Stimulated activated CD4-positive, alpha-beta T cell treated with anti-CD3 and anti-CD28 coated beads, Interleukin-12 subunit alpha, Interleukin-12 subunit beta, amount 100 ng/mL, for 48 hours (primary cell): ENCODE results near the gene ZBED1.
A peak's percentile ranks its signal among the peaks of the same experiment; 100 is the strongest.
"Not testable (repeated sequence)": the region's sequence is repeated elsewhere in the genome, so short reads cannot be mapped to it uniquely, and the experiment has no call there.

ENCODE experiments used
- DNase-seq, 3 donors: peaks; one replicate each; pipeline ENCODE4 v3.0.0-alpha.2; 2020; ENCODE audit warnings: low read depth in 2 of 3, low spot score in 1 of 3

The ZBED1 gene

DNA sequence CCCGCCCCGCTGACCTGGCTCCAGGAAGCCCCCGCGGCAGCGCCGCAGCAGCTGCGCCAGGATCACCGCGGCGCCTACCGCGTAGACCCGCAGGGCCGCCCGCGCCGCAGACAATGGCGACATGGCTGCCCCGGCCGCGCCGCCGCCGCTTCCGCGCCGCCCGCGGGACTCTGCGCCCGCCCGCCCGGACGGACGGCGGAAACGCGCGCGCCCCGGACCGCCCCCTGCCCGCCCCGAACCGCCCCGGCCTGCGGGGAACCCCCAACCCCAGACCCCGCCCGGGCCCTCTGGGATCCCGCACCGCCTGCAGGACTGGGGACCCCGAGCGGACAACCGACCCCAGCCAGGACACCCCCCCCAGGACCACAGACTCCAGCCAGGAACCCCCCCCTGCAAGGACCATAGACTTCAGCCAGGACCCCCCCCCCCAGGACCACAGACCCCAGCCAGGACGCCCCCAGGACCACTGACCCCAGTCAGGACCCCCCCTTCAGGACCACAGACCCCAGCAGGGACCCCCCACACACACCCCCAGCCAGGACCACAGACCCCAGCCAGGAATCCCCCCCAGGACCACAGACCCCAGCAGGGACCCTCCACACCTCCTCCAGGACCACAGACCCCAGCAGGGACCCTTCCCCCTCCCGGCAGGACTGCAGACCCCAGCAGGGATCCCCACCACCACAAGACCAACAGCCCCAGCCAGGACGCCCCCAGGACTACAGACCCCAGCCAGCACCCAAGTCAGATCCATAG is at the start of gene ZBED1, which contains the start of gene DHRSX:
ZBED1 (minus strand) TSS at position 174 of the 756 bp plus-strand sequence. CDS start 10,257 bp downstream, outside the sequence.
DHRSX (minus strand) TSS at position 174 of the 756 bp plus-strand sequence; CDS start at position 123, 51 bp downstream.
- peak; percentile 23 to 51 (median 26) for DNase-seq

DNA sequence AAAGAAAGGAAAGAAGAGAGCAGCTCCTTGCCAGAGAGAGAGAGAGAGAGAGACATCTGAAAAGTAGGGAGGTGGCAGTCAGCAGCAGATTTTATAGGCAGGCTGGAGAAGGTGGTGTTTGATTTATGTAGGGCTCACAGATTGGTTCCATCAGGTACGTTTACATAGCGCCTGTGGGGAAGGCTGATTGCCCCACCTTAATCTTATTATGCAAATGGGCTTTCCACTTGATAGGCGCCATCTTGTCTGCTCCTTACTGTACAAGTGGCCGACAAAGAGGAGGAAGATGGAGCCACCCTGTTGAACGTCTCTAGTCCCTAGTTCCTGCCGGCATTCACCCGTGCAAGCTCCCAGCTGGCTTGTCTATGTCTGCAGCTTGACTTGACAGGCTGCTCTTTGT is 49.1 kb upstream of the ZBED1 start:
- no peak for DNase-seq

- DNase-seq: no peak
Observed at GRCh38 chrX:2548711-2549423, 48.1 kb upstream of the ZBED1 start.

GRCh38 chrX:2547736-2548135 is 47.0 kb upstream of the ZBED1 start:
- no peak for DNase-seq

GRCh38 chrX:2546496-2546895 is 45.7 kb upstream of the ZBED1 start:
- no peak for DNase-seq

GRCh38 chrX:2545144-2545543 is 44.4 kb upstream of the ZBED1 start:
- no peak for DNase-seq

DNA sequence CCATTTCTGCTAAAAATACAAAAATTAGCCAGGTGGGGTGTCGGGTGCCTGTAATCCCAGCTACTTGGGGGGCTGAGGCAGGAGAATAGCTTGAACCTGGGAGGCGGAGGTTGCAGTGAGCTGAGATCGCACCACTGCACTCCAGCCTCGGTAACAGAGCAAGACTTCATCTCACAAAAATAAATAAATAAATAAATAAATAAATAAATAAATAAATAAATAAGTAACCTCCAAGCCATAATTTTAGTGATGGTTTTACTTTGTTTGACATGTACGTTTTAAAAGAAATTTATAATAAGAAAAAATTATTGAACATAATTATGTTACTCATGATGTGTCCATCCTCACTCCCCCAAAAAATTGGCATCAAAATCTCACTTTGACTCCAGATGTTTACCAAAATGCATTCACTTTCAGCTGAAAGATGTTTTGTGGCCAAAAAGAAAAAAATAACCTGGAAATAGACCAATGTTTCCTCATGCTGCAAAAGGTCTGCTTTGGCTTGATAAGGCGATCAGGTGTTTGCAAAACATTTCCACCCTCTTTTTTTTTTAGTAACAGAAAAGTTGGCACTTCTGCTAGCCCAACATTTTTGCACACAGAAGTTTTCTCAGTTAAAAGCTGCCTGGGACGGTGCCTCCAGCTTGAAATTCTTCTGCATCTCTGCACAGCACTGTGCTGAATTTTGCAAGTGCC is 42.2 kb upstream of the ZBED1 start:
- DNase-seq: no peak

DNA sequence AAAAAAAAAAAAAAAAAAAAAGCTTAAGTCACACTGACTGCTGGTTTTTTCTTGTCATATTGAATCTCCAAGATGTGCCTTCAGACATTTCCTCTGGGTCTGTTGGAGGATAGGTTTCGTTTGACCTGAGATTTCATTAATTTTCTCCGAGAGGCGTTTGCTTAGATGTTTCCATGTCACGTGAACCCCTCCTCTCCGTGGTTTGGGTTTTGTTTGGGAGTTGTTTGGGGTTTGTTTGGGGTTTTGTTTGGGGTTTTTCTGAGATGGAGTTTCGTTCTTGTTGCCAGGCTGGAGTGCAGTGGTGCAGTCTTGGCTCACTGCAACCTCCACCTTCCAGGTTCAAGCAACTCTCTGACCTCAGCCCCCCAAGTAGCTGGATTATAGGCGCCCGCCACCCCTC is 40.8 kb upstream of the ZBED1 start:
- DNase-seq: no peak

GRCh38 chrX:2540426-2540947 is 39.7 kb upstream of the ZBED1 start:
- no peak for DNase-seq

DNA sequence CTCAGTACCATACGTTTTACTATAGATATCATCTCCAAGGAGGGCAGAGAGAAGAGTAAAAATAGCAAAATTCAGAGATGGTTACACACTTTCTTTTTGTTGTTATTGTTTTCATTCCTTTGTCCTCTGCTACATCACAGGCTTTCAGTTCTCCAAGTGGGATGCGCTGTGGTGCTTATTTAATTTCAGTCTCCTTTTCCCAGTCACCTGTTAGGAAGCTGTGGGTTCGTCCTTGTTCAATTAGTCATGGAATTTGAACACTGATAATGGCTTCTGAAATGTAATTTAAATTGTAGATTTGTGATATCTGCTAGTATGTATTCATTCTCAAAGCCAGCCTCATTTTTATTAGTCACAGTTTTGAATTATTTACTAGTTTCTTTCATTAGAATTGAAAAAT is 38.8 kb upstream of the ZBED1 start:
- DNase-seq: no peak

DNA sequence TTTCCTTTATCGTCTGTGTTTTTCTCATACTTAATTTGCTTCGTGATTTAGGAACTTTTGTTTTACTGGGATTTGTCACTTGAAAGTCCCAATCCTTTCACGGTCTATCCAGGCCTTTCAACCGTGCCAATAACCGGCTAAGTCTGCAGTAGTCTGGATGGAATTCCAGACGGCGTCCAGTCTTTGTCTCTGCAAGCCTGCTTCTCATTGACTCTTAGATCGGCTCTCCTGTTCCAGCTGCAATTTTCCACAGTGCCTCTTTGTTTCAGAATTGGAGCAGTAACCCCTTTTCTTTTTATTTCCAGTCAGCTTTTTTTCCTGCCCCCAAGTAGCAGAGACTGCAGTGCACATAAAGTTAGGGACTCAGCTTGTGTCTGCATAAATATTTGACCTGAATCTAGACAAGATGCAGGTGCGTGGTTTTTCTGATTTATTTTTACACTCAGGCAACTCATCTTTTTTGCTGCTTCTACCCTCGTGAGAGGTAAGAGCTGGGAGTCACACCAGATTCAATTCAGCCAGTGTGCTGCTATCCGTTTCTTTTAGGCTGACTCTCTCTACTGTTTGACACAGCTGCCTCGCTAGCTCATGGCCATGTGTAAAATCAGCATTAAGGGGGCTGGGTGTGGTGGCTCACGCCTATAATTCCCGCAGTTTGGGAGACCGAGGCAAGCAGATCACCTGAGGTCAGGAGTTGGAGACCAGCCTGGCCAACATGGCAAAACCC is 37.4 kb upstream of the ZBED1 start:
- no peak for DNase-seq

DNA sequence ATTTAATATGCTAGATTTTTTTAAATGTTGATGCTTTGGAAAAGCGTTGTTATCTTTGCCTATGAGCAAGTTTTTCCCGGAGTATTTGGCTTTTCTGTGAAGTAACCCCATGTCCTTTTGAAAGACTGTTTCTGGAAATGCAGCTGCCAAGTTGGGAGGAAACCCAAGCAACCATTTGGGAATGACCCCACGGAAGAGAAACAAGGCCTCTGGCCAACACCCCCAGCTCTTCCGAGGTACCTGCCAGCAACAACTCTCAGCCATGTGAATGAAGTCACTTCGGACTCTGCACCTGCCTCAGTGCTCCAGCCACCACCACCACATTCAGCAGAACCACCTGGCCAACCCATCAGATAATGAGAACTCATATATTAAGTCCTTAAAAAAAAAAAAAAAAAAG is 36.2 kb upstream of the ZBED1 start:
- no peak for DNase-seq

DNA sequence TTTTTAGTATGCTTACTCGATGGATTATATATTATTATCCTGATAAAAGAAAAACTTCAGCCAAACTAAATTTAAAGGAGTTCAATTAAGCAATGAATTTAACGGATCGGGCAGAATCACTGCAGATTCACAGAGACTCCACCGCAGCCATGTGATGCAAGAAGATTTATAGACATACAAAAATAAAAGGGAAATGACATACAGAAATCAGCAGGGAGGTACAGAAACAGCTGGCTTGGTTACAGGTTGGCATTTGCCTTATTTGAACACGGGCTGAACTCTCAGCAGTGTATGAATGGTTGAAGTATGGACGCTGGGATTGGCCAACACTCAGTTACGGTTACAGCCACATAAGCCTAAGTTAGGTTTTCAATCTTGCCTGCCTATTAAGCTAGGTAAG is 35.4 kb upstream of the ZBED1 start:
- DNase-seq: no peak

DNA sequence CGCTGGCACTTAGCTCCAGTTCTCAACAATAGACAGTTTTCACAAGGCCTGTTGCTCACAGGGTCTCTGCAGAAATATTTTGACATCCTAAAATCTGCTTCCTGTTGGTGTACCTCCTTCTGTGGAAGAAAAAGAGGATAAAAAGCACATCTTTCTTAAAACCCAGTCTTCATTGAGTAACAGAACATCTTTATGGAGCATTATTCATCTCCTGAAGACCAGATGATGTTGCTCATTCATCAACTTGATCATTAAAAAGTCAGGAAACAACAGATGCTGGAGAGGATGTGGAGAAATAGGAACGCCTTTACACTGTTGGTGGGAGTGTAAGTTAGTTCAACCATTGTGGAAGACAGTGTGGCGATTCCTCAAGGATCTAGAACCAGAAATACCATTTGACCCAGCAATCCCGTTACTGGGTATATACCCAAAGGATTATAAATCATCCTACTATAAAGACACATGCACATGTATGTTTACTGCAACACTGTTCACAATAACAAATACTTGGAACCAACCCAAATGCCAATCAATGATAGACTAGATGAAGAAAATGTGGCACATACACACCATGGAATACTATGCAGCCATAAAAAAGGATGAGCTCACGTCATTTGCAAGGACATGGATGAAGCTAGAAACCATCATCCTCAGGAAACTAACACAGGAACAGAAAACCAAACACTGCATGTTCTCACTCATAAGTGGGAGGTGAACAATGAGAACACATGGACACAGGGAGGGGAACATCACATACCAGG is 33.7 kb upstream of the ZBED1 start:
- DNase-seq: not testable (repeated sequence)

DNA sequence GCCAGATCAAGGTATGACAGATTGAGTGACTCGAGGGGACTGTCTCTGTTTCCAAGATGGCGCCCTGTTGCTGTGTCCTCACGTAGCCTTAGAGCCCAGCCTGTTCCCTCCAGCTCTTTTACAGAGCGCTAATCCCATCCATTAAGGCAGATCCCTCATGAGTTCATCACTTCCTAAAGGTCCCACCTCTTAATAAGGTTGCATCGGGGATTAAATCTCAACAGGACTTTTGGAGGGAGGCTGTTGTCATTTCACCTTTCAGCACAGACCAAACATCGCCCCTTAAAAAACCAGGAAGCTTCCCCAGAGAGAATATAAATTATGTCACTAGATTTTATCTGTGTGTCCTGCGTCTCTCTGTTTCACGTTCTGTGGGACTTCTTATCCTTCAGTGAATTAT is 32.6 kb upstream of the ZBED1 start:
- DNase-seq: no peak

- no peak for DNase-seq
Observed at GRCh38 chrX:2526390-2526789, 25.6 kb upstream of the ZBED1 start.

- DNase-seq: no peak
Observed at GRCh38 chrX:2523911-2524310, 23.1 kb upstream of the ZBED1 start.

GRCh38 chrX:2521927-2522386 is 21.2 kb upstream of the ZBED1 start:
- no peak for DNase-seq

DNA sequence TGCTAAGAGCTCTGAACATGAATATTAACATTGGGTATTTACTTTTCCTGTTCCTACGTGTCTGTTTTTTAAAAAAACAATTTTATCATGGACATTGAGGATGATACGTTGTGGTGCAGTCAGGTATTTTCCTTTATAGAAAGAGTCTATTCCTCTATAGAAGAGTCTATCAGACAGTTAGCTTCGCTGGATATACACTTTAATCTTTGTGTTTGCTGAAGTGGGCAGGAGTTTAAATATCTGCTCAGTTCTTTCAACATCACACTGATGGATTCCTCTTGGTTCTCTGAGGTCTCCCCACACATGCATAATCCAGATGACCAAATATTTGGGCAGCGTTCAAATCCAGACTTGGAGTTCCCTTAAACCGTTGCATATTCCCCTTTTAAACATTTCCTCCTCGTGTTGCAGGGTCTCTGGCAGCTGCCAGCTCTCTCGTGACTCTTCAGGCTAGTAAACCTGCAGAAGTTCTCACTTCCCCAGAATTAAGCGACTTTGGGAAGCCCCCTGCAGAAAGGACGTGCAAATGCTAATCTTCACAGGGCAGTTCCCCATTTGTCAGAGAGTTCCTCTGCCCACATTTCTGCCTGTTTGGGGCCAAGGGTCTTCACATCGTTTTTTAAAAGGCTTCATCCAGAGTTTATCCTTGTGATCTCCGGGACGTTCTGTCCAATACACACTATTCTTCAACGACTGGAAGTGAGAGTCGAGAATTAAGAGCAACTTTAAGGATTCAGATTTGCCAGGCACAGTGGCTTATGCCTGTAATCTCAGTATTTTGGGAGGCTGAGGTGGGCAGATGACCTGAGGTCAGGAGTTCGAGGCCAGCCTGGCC is 20.5 kb upstream of the ZBED1 start:
- DNase-seq: no peak
